ENCODE data around the gene TMEM131. TPM values are rescaled to one million over a fixed set of nuclear protein-coding genes. Genes with fewer than 3 reads are reported as not detected.

TMEM131 gene
- total RNA-seq, 4 donors from 2014 or later: 78.4 to 86.4 (median 80.5) TPM

- Histone ChIP-seq H3K27ac (no peak overlapping the region), H3K36me3 (peaks cover 0 to 39% (median 17%) of the 10 kb centered on the region in 4 donors), H3K4me3 (no peak overlapping the region), H3K9me3 (no peaks in the 10 kb centered on the region), H3K27me3 (no peaks in the 10 kb centered on the region), H3K4me1 (no peaks in the 10 kb centered on the region)
- WGBS, 2 donors (ENCODE audit: low coverage in 1 of 2): 85 to 100% methylated on average over 1 of the region's 1 CpG
- in situ Hi-C loops (cut with MboI; ENCODE audit: low pct_ligation_motif_present in 1 of 4, low pct_unique_long_range_greater_than_20kb in 1 of 4, low sequenced_read_pairs in 3 of 4): loop anchor here (5.0 to 25.0 kb wide), 5 partner anchors 386 to 586 kb away; no protein-coding TSS in a partner anchor
- DNase-seq: no peak
- intact Hi-C loops (cut with DNase I; ENCODE audit: low total_unique reads): no loop called here
- TF ChIP-seq EP300 (IDR thresholded peaks at IDR 0.05; ENCODE audit: low read depth) (no peak), POLR2A (IDR thresholded peaks at IDR 0.05) (no peak), POLR2AphosphoS5 (IDR thresholded peaks at IDR 0.05) (no peak), CTCF (IDR thresholded peaks at IDR 0.05) (no peak)
Observed at GRCh38 chr2:97801028-97801427, 194.7 kb downstream of the TMEM131 start.

GRCh38 chr2:97798416-97798815 is 197.3 kb downstream of the TMEM131 start:
- in situ Hi-C loops (cut with MboI; ENCODE audit: low pct_ligation_motif_present in 1 of 4, low pct_unique_long_range_greater_than_20kb in 1 of 4, low sequenced_read_pairs in 3 of 4) (no loop called here), intact Hi-C loops (cut with DNase I; ENCODE audit: low total_unique reads) (no loop called here)

GRCh38 chr2:97797355-97797754 is 198.4 kb downstream of the TMEM131 start:
- Histone ChIP-seq H3K27ac (no peak overlapping the region), H3K9me3 (no peaks in the 10 kb centered on the region), H3K27me3 (no peaks in the 10 kb centered on the region), H3K4me1 (no peaks in the 10 kb centered on the region), H3K36me3 (peaks cover 0 to 44% (median 21%) of the 10 kb centered on the region in 4 donors), H3K4me3 (no peak overlapping the region)
- intact Hi-C loops (cut with DNase I; ENCODE audit: low total_unique reads): no loop called here
- TF ChIP-seq EP300 (IDR thresholded peaks at IDR 0.05; ENCODE audit: low read depth): no peak
- TF ChIP-seq CTCF (IDR thresholded peaks at IDR 0.05): no peak
- no peak for TF ChIP-seq POLR2A (IDR thresholded peaks at IDR 0.05)
- no peak for TF ChIP-seq POLR2AphosphoS5 (IDR thresholded peaks at IDR 0.05)
- WGBS, 2 donors (ENCODE audit: low coverage in 1 of 2): 70 to 100% methylated on average over 1 to 3 of the region's 3 CpGs
- in situ Hi-C loops (cut with MboI; ENCODE audit: low pct_ligation_motif_present in 1 of 4, low pct_unique_long_range_greater_than_20kb in 1 of 4, low sequenced_read_pairs in 3 of 4): no loop called here
- DNase-seq: no peak

More at GRCh38 chr2:97798416-97798815, 197.3 kb downstream of the TMEM131 start:
- no peaks in the 10 kb centered on the region for H3K9me3 ChIP-seq
- H3K4me1 ChIP-seq: no peaks in the 10 kb centered on the region
- peaks cover 0 to 42% (median 19%) of the 10 kb centered on the region in 4 donors for H3K36me3 ChIP-seq
- H3K27ac ChIP-seq: no peak overlapping the region
- no peaks in the 10 kb centered on the region for H3K27me3 ChIP-seq
- no peak for DNase-seq
- no peak for TF ChIP-seq POLR2AphosphoS5 (IDR thresholded peaks at IDR 0.05)
- no peak for TF ChIP-seq POLR2A (IDR thresholded peaks at IDR 0.05)
- no peak for TF ChIP-seq EP300 (IDR thresholded peaks at IDR 0.05; ENCODE audit: low read depth)
- no peak for TF ChIP-seq CTCF (IDR thresholded peaks at IDR 0.05)
- WGBS, 2 donors (ENCODE audit: low coverage in 1 of 2): 75 to 91% methylated on average over 2 to 6 of the region's 6 CpGs
- H3K4me3 ChIP-seq: no peak overlapping the region

GRCh38 chr2:97796465-97797126 is 199.2 kb downstream of the TMEM131 start:
- DNase-seq: no peak
- TF ChIP-seq POLR2AphosphoS5 (IDR thresholded peaks at IDR 0.05): no peak
- TF ChIP-seq CTCF (IDR thresholded peaks at IDR 0.05): no peak
- TF ChIP-seq EP300 (IDR thresholded peaks at IDR 0.05; ENCODE audit: low read depth): no peak
- TF ChIP-seq POLR2A (IDR thresholded peaks at IDR 0.05): no peak
- WGBS, 2 donors (ENCODE audit: low coverage in 1 of 2): 73 to 75% methylated on average over 2 of the region's 2 CpGs
- no peaks in the 10 kb centered on the region for H3K9me3 ChIP-seq
- intact Hi-C loops (cut with DNase I; ENCODE audit: low total_unique reads) (no loop called here), in situ Hi-C loops (cut with MboI; ENCODE audit: low pct_ligation_motif_present in 1 of 4, low pct_unique_long_range_greater_than_20kb in 1 of 4, low sequenced_read_pairs in 3 of 4) (no loop called here)
- no peak overlapping the region for H3K4me3 ChIP-seq
- H3K4me1 ChIP-seq: no peaks in the 10 kb centered on the region
- H3K27me3 ChIP-seq: no peaks in the 10 kb centered on the region
- no peak overlapping the region for H3K27ac ChIP-seq
- H3K36me3 ChIP-seq: peaks cover 0 to 44% (median 21%) of the 10 kb centered on the region in 4 donors

Measured in transverse colon (tissue), 4 donors.